Measurements from ENCODE around the gene USP32. TPM values are rescaled to one million over a fixed set of nuclear protein-coding genes. Genes with fewer than 3 reads are reported as not detected.

USP32 gene
- total and polyA plus RNA-seq, 2 donors from 2014 or later, result 14.6 to 53.1 TPM

GRCh38 chr17:60137731-60138130 is 254.2 kb downstream of the USP32 start:
- Histone ChIP-seq H3K36me3 (ENCODE audit: control insufficient read depth in 2 of 3, insufficient read depth in 3 of 3, low read length in 3 of 3) (no peaks in the 10 kb centered on the region), H3K27me3 (ENCODE audit: control insufficient read depth, insufficient read depth, low read length) (peaks cover 30% of the 10 kb centered on the region), H3K4me3 (ENCODE audit: low read length in 3 of 3) (no peak overlapping the region), H3K9ac (ENCODE audit: low read length in 3 of 3) (no peak overlapping the region), H3K4me1 (ENCODE audit: control insufficient read depth in 2 of 3, insufficient read depth in 2 of 3, low read depth in 1 of 3, low read length in 3 of 3) (peaks cover 0 to 11% (median 10%) of the 10 kb centered on the region in 3 donors), H3K9me3 (ENCODE audit: control insufficient read depth in 2 of 3, insufficient read depth in 1 of 3, low read length in 3 of 3) (no peaks in the 10 kb centered on the region), H3K27ac (ENCODE audit: low read depth in 2 of 2, low read length in 2 of 2) (no peak overlapping the region)
- no peak for TF ChIP-seq CTCF (IDR thresholded peaks at IDR 0.05; ENCODE audit: borderline replicate concordance, extremely low read depth, insufficient read depth)
- intact Hi-C loops (cut with DNase I), result no loop called here
- FAIRE-seq (no peak), DNase-seq (peak in 1 of 5 donors; percentile 8)

GRCh38 chr17:60135951-60136666 is 255.8 kb downstream of the USP32 start:
- intact Hi-C loops (cut with DNase I), result no loop called here
- no peak overlapping the region for H3K27ac ChIP-seq (ENCODE audit: low read depth in 2 of 2, low read length in 2 of 2)
- DNase-seq, result peak in 1 of 5 donors; percentile 30
- peaks cover 0 to 7% (median 5%) of the 10 kb centered on the region in 3 donors for H3K4me1 ChIP-seq (ENCODE audit: control insufficient read depth in 2 of 3, insufficient read depth in 2 of 3, low read depth in 1 of 3, low read length in 3 of 3)
- no peaks in the 10 kb centered on the region for H3K9me3 ChIP-seq (ENCODE audit: control insufficient read depth in 2 of 3, insufficient read depth in 1 of 3, low read length in 3 of 3)
- no peaks in the 10 kb centered on the region for H3K36me3 ChIP-seq (ENCODE audit: control insufficient read depth in 2 of 3, insufficient read depth in 3 of 3, low read length in 3 of 3)
- no peak for TF ChIP-seq CTCF (IDR thresholded peaks at IDR 0.05; ENCODE audit: borderline replicate concordance, extremely low read depth, insufficient read depth)
- peaks cover 25% of the 10 kb centered on the region for H3K27me3 ChIP-seq (ENCODE audit: control insufficient read depth, insufficient read depth, low read length)
- no peak for FAIRE-seq
- H3K4me3 ChIP-seq (ENCODE audit: low read length in 3 of 3), result peak overlapping the region; percentile 2 to 94 (median 87)
- H3K9ac ChIP-seq (ENCODE audit: low read length in 3 of 3), result no peak overlapping the region

- TF ChIP-seq CTCF (IDR thresholded peaks at IDR 0.05; ENCODE audit: borderline replicate concordance, extremely low read depth, insufficient read depth), result peak; percentile 6
Observed at GRCh38 chr17:60135151-60135950, 256.6 kb downstream of the USP32 start.

More at GRCh38 chr17:60135151-60135950, 256.6 kb downstream of the USP32 start:
- no peak for FAIRE-seq
- H3K27ac ChIP-seq (ENCODE audit: low read depth in 2 of 2, low read length in 2 of 2), result peak overlapping the region; percentile 22 to 54
- H3K4me3 ChIP-seq (ENCODE audit: low read length in 3 of 3), result peak overlapping the region; percentile 85 to 94 (median 87)
- no peaks in the 10 kb centered on the region for H3K9me3 ChIP-seq (ENCODE audit: control insufficient read depth in 2 of 3, insufficient read depth in 1 of 3, low read length in 3 of 3)
- H3K36me3 ChIP-seq (ENCODE audit: control insufficient read depth in 2 of 3, insufficient read depth in 3 of 3, low read length in 3 of 3), result no peaks in the 10 kb centered on the region
- intact Hi-C loops (cut with DNase I), result no loop called here
- H3K27me3 ChIP-seq (ENCODE audit: control insufficient read depth, insufficient read depth, low read length), result peaks cover 17% of the 10 kb centered on the region
- peak overlapping the region; percentile 41 to 84 (median 69) for H3K9ac ChIP-seq (ENCODE audit: low read length in 3 of 3)
- H3K4me1 ChIP-seq (ENCODE audit: control insufficient read depth in 2 of 3, insufficient read depth in 2 of 3, low read depth in 1 of 3, low read length in 3 of 3), result peaks cover 0 to 5% (median 4%) of the 10 kb centered on the region in 3 donors
- peak; percentile 88 to 96 (median 93) for DNase-seq
